ENCODE results near the gene AJAP1.

The AJAP1 gene

GRCh38 chr1:4837031-4837600, 182.7 kb downstream of the AJAP1 start:
- no peak for DNase-seq
- no peak for ATAC-seq

GRCh38 chr1:4837752-4838151, 183.3 kb downstream of the AJAP1 start:
- DNase-seq = no peak
- ATAC-seq = no peak

GRCh38 chr1:4838231-4838630, 183.8 kb downstream of the AJAP1 start:
- ATAC-seq = no peak
- DNase-seq = no peak

Measured in stimulated activated naive CD8-positive, alpha-beta T cell treated with anti-CD3 and anti-CD28 coated beads, Interleukin-15, Interleukin-2, amounts not matched to agents 100 U/mL and 50 U/mL, for 24 hours (primary cell).